Parathyroid adenoma (tissue), 2 donors: ENCODE measurements around the gene ME3.

ENCODE experiments used
- H2AFZ ChIP-seq: fragments of 300-600 bp; sonication (generic); one replicate; pipeline ENCODE4 v1.7.0; 2017; ENCODE audit warnings: antibody characterized with exemption, mild to moderate bottlenecking
- H3K27ac ChIP-seq: fragments of 300-600 bp; sonication (generic); one replicate; pipeline ENCODE4 v1.7.0; 2017
- H3K27me3 ChIP-seq: fragments of 300-600 bp; sonication (generic); one replicate; pipeline ENCODE4 v1.7.0; 2017; ENCODE audit warnings: low read length; ENCODE audit not compliant: control insufficient read depth, insufficient read depth
- H3K36me3 ChIP-seq: fragments of 300-600 bp; sonication (generic); one replicate; pipeline ENCODE4 v1.7.0; 2017; ENCODE audit warnings: low read length; ENCODE audit not compliant: control insufficient read depth, insufficient read depth
- H3K4me1 ChIP-seq: fragments of 300-600 bp; sonication (generic); one replicate; pipeline ENCODE4 v1.7.0; 2017; ENCODE audit warnings: control low read depth
- H3K4me2 ChIP-seq: fragments of 300-600 bp; sonication (generic); one replicate; pipeline ENCODE4 v1.7.0; 2017; ENCODE audit warnings: low read length
- H3K4me3 ChIP-seq: fragments of 300-600 bp; sonication (generic); one replicate; pipeline ENCODE4 v1.7.0; 2017; ENCODE audit warnings: low read depth, low read length
- H3K79me2 ChIP-seq: fragments of 300-600 bp; sonication (generic); one replicate; pipeline ENCODE4 v1.7.0; 2017; ENCODE audit warnings: control low read depth
- H3K9ac ChIP-seq: fragments of 300-600 bp; sonication (generic); one replicate; pipeline ENCODE4 v1.7.0; 2017; ENCODE audit warnings: mild to moderate bottlenecking
- H3K9me3 ChIP-seq: fragments of 300-600 bp; sonication (generic); one replicate; pipeline ENCODE4 v1.7.0; 2017; ENCODE audit warnings: low read length; ENCODE audit not compliant: control insufficient read depth
- CTCF ChIP-seq: fragments of 300-600 bp; sonication (generic); IDR thresholded peaks from one replicate; pipeline ENCODE4 v1.7.0; 2017; ENCODE audit warnings: antibody characterized with exemption, mild to moderate bottlenecking
- donor health status: primary hyperparathyroidism.

ME3 gene

GRCh38 chr11:86672007-86672621 is at the start of gene ME3:
ME3 (minus strand) TSS chr11:86672616.
- H3K4me1 ChIP-seq: peaks cover 42% of the 10 kb centered on the region

DNA sequence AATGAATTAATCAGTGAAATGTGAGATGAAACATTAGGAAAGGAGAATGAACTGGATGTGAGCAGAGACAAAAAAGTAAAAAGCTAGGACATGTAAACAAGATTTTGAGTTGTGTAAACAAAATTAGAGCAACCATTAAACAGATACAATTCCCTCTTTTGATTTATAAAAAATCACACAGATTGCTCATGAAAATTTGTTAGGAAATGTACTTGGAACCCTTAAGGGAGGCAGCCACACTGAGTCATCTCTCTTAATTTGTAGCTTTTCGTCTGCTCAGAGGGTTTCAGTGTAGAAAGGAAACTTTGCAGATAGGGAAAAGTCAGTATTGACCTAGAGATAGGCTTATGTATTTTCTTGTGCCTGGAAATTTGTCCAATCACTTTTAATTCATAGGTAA is 49.6 kb upstream of the ME3 start:
- no peaks in the 10 kb centered on the region for H3K79me2 ChIP-seq
- TF ChIP-seq CTCF: no peak

More at GRCh38 chr11:86672007-86672621, at the start of gene ME3:
- Histone ChIP-seq H3K36me3 (no peaks in the 10 kb centered on the region), H3K79me2 (no peaks in the 10 kb centered on the region), H3K27me3 (no peaks in the 10 kb centered on the region), H3K9me3 (no peaks in the 10 kb centered on the region), H3K9ac (peak within 1 kb of the TSS; percentile 1), H3K4me3 (peak within 1 kb of the TSS; percentile 65), H2AFZ (peak within 1 kb of the TSS; percentile 76), H3K4me2 (peak within 1 kb of the TSS; percentile 78), H3K27ac (peak within 1 kb of the TSS; percentile 95)
- TF ChIP-seq CTCF: no peak

DNA sequence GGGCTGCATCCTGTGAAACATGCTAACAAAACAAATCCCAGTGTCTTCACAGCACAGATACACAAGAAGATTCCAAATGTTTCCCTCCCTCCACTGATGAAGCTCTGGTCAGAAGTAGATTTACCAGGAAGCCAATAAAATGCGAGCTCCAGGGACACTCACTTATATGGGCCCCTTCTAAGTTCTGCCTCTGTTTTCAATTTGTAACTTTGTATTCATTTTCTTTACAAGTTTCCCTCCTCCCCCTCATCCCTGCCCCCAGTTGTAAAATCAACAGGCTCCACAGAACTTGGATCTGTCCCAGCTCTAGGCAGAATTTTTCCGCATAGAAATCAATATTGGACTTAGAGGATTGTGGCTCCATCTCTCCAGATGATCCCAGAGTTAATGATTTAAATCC is 48.1 kb upstream of the ME3 start:
- no peak overlapping the region for H3K27ac ChIP-seq
- H3K4me1 ChIP-seq: no peaks in the 10 kb centered on the region
- no peak for TF ChIP-seq CTCF

More for the DNA sequence above, 49.6 kb upstream of the ME3 start:
- H3K27me3 ChIP-seq: no peaks in the 10 kb centered on the region
- H3K9ac ChIP-seq: no peak overlapping the region
- no peaks in the 10 kb centered on the region for H3K9me3 ChIP-seq
- no peak overlapping the region for H2AFZ ChIP-seq
- peaks cover 5% of the 10 kb centered on the region for H3K4me1 ChIP-seq
- H3K36me3 ChIP-seq: no peaks in the 10 kb centered on the region
- no peak overlapping the region for H3K4me2 ChIP-seq
- H3K27ac ChIP-seq: no peak overlapping the region
- no peak overlapping the region for H3K4me3 ChIP-seq

GRCh38 chr11:86719781-86720463 is 47.5 kb upstream of the ME3 start:
- Histone ChIP-seq H3K36me3 (no peaks in the 10 kb centered on the region), H3K9me3 (no peaks in the 10 kb centered on the region), H3K27ac (no peak overlapping the region), H3K27me3 (no peaks in the 10 kb centered on the region), H3K9ac (no peak overlapping the region), H3K4me2 (no peak overlapping the region), H3K4me3 (no peak overlapping the region), H3K79me2 (no peaks in the 10 kb centered on the region), H3K4me1 (no peaks in the 10 kb centered on the region), H2AFZ (no peak overlapping the region)
- TF ChIP-seq CTCF: no peak

More for the DNA sequence above, 48.1 kb upstream of the ME3 start:
- Histone ChIP-seq H3K79me2 (no peaks in the 10 kb centered on the region), H3K27me3 (no peaks in the 10 kb centered on the region), H3K4me2 (no peak overlapping the region), H3K4me3 (no peak overlapping the region), H3K36me3 (no peaks in the 10 kb centered on the region), H3K9ac (no peak overlapping the region), H3K9me3 (no peaks in the 10 kb centered on the region), H2AFZ (no peak overlapping the region)
